Caco-2 (cell line): ENCODE data around the gene CD200R1. TPM values are rescaled to one million over a fixed set of nuclear protein-coding genes. Genes with fewer than 3 reads are reported as not detected.

ENCODE experiments used
- BruUV-seq: library from RNA; stranded (reverse); fragments of 400-500 nt; replicated peaks from 2 replicates; lab custom pipeline; 2021; lab: Mats Ljungman, UMichigan
- CTCF ChIA-PET: fragments of 300-600 bp; sonication (Branson Sonifier 250); formaldehyde crosslinking; loops from one replicate; lab custom pipeline; 2022; ENCODE audit warnings: antibody characterized with exemption; lab: Charles Lee
- POLR2A ChIA-PET: fragments of 300-600 bp; sonication (Branson Sonifier 250); formaldehyde crosslinking; loops from one replicate; lab custom pipeline; 2022; ENCODE audit warnings: antibody characterized with exemption; lab: Charles Lee
- DNase-seq, 2 experiments: peaks; one replicate each; pipeline versions ENCODE4 v3.0.0 to v3.0.0-alpha.2; 2020 to 2022
- H3K27me3 ChIP-seq: replicated peaks from 2 replicates; pipeline ENCODE4 v1.6.0; 2011; ENCODE audit warnings: low read length; ENCODE audit not compliant: control insufficient read depth, insufficient read depth
- H3K36me3 ChIP-seq: 2 replicates; pipeline ENCODE4 v1.5.1; 2011; ENCODE audit warnings: low read length; ENCODE audit not compliant: control insufficient read depth, insufficient read depth
- H3K4me1 ChIP-seq: fragments of 250-450 bp; sonication (Bioruptor Pico); 2 replicates; pipeline ENCODE4 v1.5.1; 2020; ENCODE audit warnings: mild to moderate bottlenecking
- H3K4me3 ChIP-seq: 2 replicates; pipeline ENCODE4 v1.5.1; 2011; ENCODE audit warnings: low read depth, mild to moderate bottlenecking, control low read depth, low read length
- H3K9me3 ChIP-seq: fragments of 250-450 bp; sonication (Bioruptor Pico); 2 replicates; pipeline ENCODE4 v1.5.1; 2020; ENCODE audit warnings: mild to moderate bottlenecking, moderate library complexity
- H3K27ac Mint-ChIP-seq: one replicate; pipeline ENCODE4 v1.8.0; 2022; ENCODE audit warnings: mixed read lengths; ENCODE audit not compliant: unreplicated experiment
- H3K27me3 Mint-ChIP-seq: one replicate; pipeline ENCODE4 v1.8.0; 2022; ENCODE audit warnings: mixed read lengths; ENCODE audit not compliant: insufficient read depth, unreplicated experiment
- H3K36me3 Mint-ChIP-seq: one replicate; pipeline ENCODE4 v1.8.0; 2022; ENCODE audit warnings: mild to moderate bottlenecking, mixed read lengths; ENCODE audit not compliant: insufficient read depth, unreplicated experiment
- H3K4me1 Mint-ChIP-seq: one replicate; pipeline ENCODE4 v1.8.0; 2022; ENCODE audit warnings: low read depth, mixed read lengths; ENCODE audit not compliant: unreplicated experiment
- H3K4me3 Mint-ChIP-seq: one replicate; pipeline ENCODE4 v1.8.0; 2022; ENCODE audit warnings: mild to moderate bottlenecking, moderate library complexity, mixed read lengths; ENCODE audit not compliant: unreplicated experiment
- H3K9me3 Mint-ChIP-seq: one replicate; pipeline ENCODE4 v1.8.0; 2022; ENCODE audit warnings: mixed read lengths; ENCODE audit not compliant: unreplicated experiment
- CTCF ChIP-seq, 2 experiments: fragments of 200-600 bp in 1 of 2; IDR thresholded peaks; 1 replicate in 1 of 2; 2 replicates in 1 of 2; pipeline versions ENCODE4 v1.5.1 to v1.8.0; 2011 to 2022; ENCODE audit warnings: antibody characterized with exemption in 1 of 2, control low read depth in 1 of 2, inconsistent platforms in 1 of 2, low read depth in 1 of 2, low read length in 1 of 2, mild to moderate bottlenecking in 1 of 2, moderate library complexity in 1 of 2; ENCODE audit not compliant: insufficient read depth in 1 of 2, severe bottlenecking in 1 of 2, unreplicated experiment in 1 of 2
- intact Hi-C: fragments of 100-400 bp; cut with micrococcal nuclease; formaldehyde crosslinking; loops from one replicate; pipeline ENCODE4 v1.10.0; 2022; ENCODE audit not compliant: unreplicated experiment
- total RNA-seq: library from RNA; stranded (reverse); gene quantifications from 2 replicates; pipeline ENCODE4 v1.2.3, GENCODE V29; 2022

CD200R1 gene
- total RNA-seq, 1 experiment from 2014 or later = 0.11 TPM

DNA sequence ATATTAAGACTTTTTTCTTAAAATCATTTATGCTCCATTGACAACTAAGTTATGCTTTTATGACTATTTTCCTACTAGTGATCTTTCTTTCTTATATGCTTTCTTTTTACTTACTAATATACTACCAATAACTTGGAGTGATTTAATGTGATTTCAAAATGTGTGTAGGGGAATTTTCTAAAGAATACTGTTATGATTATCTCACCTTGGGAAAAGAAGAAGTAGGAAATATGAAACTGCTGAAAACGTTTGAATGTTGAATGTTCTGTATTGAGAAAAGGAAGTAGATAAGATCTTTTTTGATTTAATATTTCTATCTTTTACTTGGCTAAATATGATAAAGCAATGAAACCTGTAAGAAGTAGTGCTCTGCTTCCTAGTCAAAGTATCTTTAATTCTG lies 7.8 kb upstream of the CD200R1 start:
- Histone ChIP-seq H3K27me3 (no peaks in the 10 kb centered on the region), H3K4me1 (no peaks in the 10 kb centered on the region), H3K4me3 (no peak overlapping the region), H3K9me3 (no peaks in the 10 kb centered on the region), H3K36me3 (no peaks in the 10 kb centered on the region)
- H3K4me3 Mint-ChIP-seq = no peak overlapping the region
- DNase-seq = no peak
- POLR2A ChIA-PET = no interaction called here
- no TSS peak for BruUV-seq
- CTCF ChIA-PET = no interaction called here
- no peak for TF ChIP-seq CTCF (IDR thresholded peaks at IDR 0.05; ENCODE audit: insufficient read depth in 1 of 2, low read depth in 1 of 2, low read length in 1 of 2, severe bottlenecking in 1 of 2, unreplicated experiment in 1 of 2)
- peaks cover 3% of the 10 kb centered on the region for H3K27me3 Mint-ChIP-seq
- intact Hi-C loops = no loop called here
- H3K9me3 Mint-ChIP-seq = no peaks in the 10 kb centered on the region
- H3K27ac Mint-ChIP-seq = no peak overlapping the region
- H3K4me1 Mint-ChIP-seq = peaks cover 6% of the 10 kb centered on the region
- no peaks in the 10 kb centered on the region for H3K36me3 Mint-ChIP-seq

DNA sequence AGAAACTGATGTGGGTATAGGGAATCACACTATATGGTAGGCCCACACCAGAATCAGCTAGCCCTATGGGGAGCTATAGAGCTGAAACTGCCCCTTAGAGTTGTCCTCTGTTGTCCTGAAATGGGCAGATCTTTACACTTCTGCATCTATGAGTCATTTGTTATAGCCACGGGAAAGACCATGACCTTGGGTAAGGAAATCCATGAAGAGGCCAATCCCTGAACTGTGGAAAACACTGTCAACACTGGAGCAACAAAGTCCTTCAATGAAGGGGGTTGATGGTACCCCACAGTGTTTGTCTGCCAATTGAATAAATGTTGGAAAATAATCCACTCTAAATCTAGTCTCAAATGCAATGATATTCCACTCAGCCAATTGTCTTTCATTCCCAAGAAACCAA lies 5.2 kb upstream of the CD200R1 start:
- no peak for DNase-seq
- Mint-ChIP-seq H3K27ac (no peak overlapping the region), H3K36me3 (no peaks in the 10 kb centered on the region), H3K4me3 (no peak overlapping the region), H3K4me1 (peaks cover 6% of the 10 kb centered on the region), H3K9me3 (no peaks in the 10 kb centered on the region), H3K27me3 (no peaks in the 10 kb centered on the region)
- no peaks in the 10 kb centered on the region for H3K4me1 ChIP-seq
- ChIA-PET CTCF (interaction anchor here (1.3 kb wide), 1 partner anchor 245 kb away, joined by 15 read pairs; no protein-coding TSS in a partner anchor), POLR2A (no interaction called here)
- no peaks in the 10 kb centered on the region for H3K9me3 ChIP-seq
- intact Hi-C loops = no loop called here
- H3K36me3 ChIP-seq = no peaks in the 10 kb centered on the region
- no peak for TF ChIP-seq CTCF (IDR thresholded peaks at IDR 0.05; ENCODE audit: insufficient read depth in 1 of 2, low read depth in 1 of 2, low read length in 1 of 2, severe bottlenecking in 1 of 2, unreplicated experiment in 1 of 2)
- H3K4me3 ChIP-seq = no peak overlapping the region
- no peaks in the 10 kb centered on the region for H3K27me3 ChIP-seq
- BruUV-seq = no TSS peak

GRCh38 chr3:112979244-112979832 lies 4.4 kb upstream of the CD200R1 start:
- Histone ChIP-seq H3K36me3 (no peaks in the 10 kb centered on the region), H3K9me3 (no peaks in the 10 kb centered on the region), H3K4me3 (no peak overlapping the region), H3K4me1 (no peaks in the 10 kb centered on the region), H3K27me3 (no peaks in the 10 kb centered on the region)
- H3K27me3 Mint-ChIP-seq = no peaks in the 10 kb centered on the region
- BruUV-seq = no TSS peak
- DNase-seq = peak in 1 of 2 experiments; percentile 39
- peak; percentile 55 to 76 for TF ChIP-seq CTCF (IDR thresholded peaks at IDR 0.05; ENCODE audit: insufficient read depth in 1 of 2, low read depth in 1 of 2, low read length in 1 of 2, severe bottlenecking in 1 of 2, unreplicated experiment in 1 of 2)
- no peak overlapping the region for H3K27ac Mint-ChIP-seq
- ChIA-PET POLR2A (no interaction called here), CTCF (interaction anchor here (1.3 to 1.5 kb wide), 2 partner anchors 245 to 337 kb away, joined by 6 to 15 read pairs; no protein-coding TSS in a partner anchor)
- H3K4me3 Mint-ChIP-seq = no peak overlapping the region
- intact Hi-C loops = loop anchor here (1.0 to 5.0 kb wide), 4 partner anchors 167 to 397 kb away; no protein-coding TSS in a partner anchor
- H3K9me3 Mint-ChIP-seq = no peaks in the 10 kb centered on the region
- no peaks in the 10 kb centered on the region for H3K36me3 Mint-ChIP-seq
- peaks cover 6% of the 10 kb centered on the region for H3K4me1 Mint-ChIP-seq
